ENCODE results near the gene ROBO2.

- TF ChIP-seq EZH2 (IDR thresholded peaks at IDR 0.05) (no peak), CTCF (IDR thresholded peaks at IDR 0.05 in 2 of 3, conservative IDR thresholded peaks at IDR 0.05 in 1 of 3; ENCODE audit: borderline replicate concordance in 1 of 3, insufficient read depth in 1 of 3, low read depth in 2 of 3, low read length in 2 of 3) (no peak), REST (IDR thresholded peaks at IDR 0.05; ENCODE audit: low read depth) (no peak), EZH2phosphoT487 (IDR thresholded peaks at IDR 0.05; ENCODE audit: borderline replicate concordance) (no peak), EGR1 (IDR thresholded peaks at IDR 0.05; ENCODE audit: low read depth) (no peak), POLR2AphosphoS5 (IDR thresholded peaks at IDR 0.05; ENCODE audit: low read depth, low read length) (no peak), POLR2A (IDR thresholded peaks at IDR 0.05; ENCODE audit: borderline replicate concordance, extremely low read depth, insufficient read depth, insufficient read length) (no peak), YY1 (IDR thresholded peaks at IDR 0.05; ENCODE audit: extremely low read depth, insufficient replicate concordance, low read depth, low read length) (no peak), ATF3 (IDR thresholded peaks at IDR 0.05) (no peak), ZNF274 (IDR thresholded peaks at IDR 0.05; ENCODE audit: low read depth, low read length) (no peak)
These were observed 367.5 kb downstream of the ROBO2 start for GRCh38 chr3:77407441-77407840.

Data from HCT116 (cell line).